Inflammatory macrophage (primary cell): ENCODE data around the gene POU6F1.

Experiments used
- DNase-seq, 2 donors: peaks; one replicate each; pipeline ENCODE4 v3.0.0-alpha.2; 2020 to 2022

Gene POU6F1

GRCh38 chr12:51196547-51196946 is 21.3 kb downstream of the POU6F1 start:
- no peak for DNase-seq

GRCh38 chr12:51195841-51196240 is 22.0 kb downstream of the POU6F1 start:
- DNase-seq: no peak

- DNase-seq: no peak
Observed at GRCh38 chr12:51192284-51192671, 25.6 kb downstream of the POU6F1 start.

GRCh38 chr12:51191516-51192283 is 26.2 kb downstream of the POU6F1 start:
- no peak for DNase-seq

- no peak for DNase-seq
Observed at GRCh38 chr12:51190820-51191219, 27.0 kb downstream of the POU6F1 start.

- DNase-seq: no peak
Observed at GRCh38 chr12:51189790-51190355, 28.0 kb downstream of the POU6F1 start.

- DNase-seq: peak in 1 of 2 donors; percentile 9
Observed at GRCh38 chr12:51188359-51189051, 29.4 kb downstream of the POU6F1 start.

- DNase-seq: no peak
Observed at GRCh38 chr12:51187370-51187987, 30.4 kb downstream of the POU6F1 start.

- DNase-seq: peak; percentile 14 to 19
Observed at GRCh38 chr12:51186465-51187085, 31.3 kb downstream of the POU6F1 start.

GRCh38 chr12:51185171-51185717 is 32.6 kb downstream of the POU6F1 start:
- DNase-seq: no peak

- no peak for DNase-seq
Observed at GRCh38 chr12:51183816-51184215, 34.0 kb downstream of the POU6F1 start.

GRCh38 chr12:51183349-51183748 is 34.5 kb downstream of the POU6F1 start:
- no peak for DNase-seq

- DNase-seq: no peak
Observed at GRCh38 chr12:51181558-51181957, 36.3 kb downstream of the POU6F1 start.

- no peak for DNase-seq
Observed at GRCh38 chr12:51177897-51178296, 40.0 kb downstream of the POU6F1 start.

GRCh38 chr12:51174501-51174900 is 43.4 kb downstream of the POU6F1 start:
- no peak for DNase-seq

GRCh38 chr12:51172515-51173431 is 45.1 kb downstream of the POU6F1 start, which contains the start of gene TFCP2:
Gene TFCP2 (minus strand): TSS chr12:51173135. CDS start chr12:51172422, 713 bp downstream.
- peak; percentile 97 to 98 for DNase-seq

GRCh38 chr12:51171884-51172514 is 45.9 kb downstream of the POU6F1 start:
- peak; percentile 31 to 39 for DNase-seq

GRCh38 chr12:51163795-51164194 is 54.1 kb downstream of the POU6F1 start:
- DNase-seq: no peak

- no peak for DNase-seq
Observed at GRCh38 chr12:51162217-51162616, 55.6 kb downstream of the POU6F1 start.

- no peak for DNase-seq
Observed at GRCh38 chr12:51160814-51161459, 56.9 kb downstream of the POU6F1 start.
